Fibroblast of skin of back (primary cell): ENCODE data around the gene PANX3.

Experiments used
- DNase-seq: peaks from one replicate; pipeline ENCODE4 v3.0.0-alpha.2; 2013

The PANX3 gene

DNA sequence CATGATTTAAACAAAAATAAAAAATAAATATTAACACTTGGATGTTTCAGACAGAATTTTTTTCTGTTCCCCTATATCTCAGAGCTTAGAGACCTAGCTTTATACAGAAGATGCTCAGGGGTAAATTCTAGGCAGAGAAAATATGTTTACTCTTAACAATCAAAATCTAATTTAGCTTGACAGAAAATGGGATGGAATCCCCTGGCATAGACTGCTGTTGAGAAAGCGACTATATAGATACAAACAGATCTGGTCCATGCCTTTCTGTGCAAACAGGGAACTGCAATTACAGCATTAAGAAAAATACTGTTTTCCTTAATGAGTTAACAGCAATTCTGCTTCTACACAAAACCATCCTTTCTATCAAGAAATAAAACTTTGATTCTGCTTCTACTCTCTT, 47.8 kb downstream of the PANX3 start:
- no peak for DNase-seq

- DNase-seq, result no peak
Observed at GRCh38 chr11:124661553-124661952, 50.3 kb downstream of the PANX3 start.

- DNase-seq, result no peak
Observed at GRCh38 chr11:124662106-124662505, 50.9 kb downstream of the PANX3 start.

GRCh38 chr11:124663861-124664260, 52.6 kb downstream of the PANX3 start:
- no peak for DNase-seq

DNA sequence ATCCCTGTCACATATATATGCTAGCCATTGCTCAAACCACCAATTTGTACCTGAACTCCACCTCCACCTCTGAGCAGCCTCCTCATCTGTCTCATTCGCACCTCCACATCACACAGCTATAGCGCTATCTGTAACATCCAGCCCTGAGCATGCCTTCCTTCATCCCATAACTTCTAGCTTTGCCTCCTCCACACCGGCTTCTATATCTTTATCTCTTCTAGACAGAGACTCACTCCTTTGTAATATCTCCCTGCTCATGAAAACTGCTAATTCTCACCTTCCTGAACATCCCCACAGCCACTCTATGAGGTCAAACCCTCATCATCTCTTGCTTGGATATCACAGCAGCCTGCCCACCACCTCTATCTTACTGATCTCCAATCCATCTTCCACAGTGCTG, 56.4 kb downstream of the PANX3 start:
- no peak for DNase-seq

GRCh38 chr11:124669193-124669592, 58.0 kb downstream of the PANX3 start:
- peak; percentile 28 for DNase-seq
